ENCODE results near the gene SLTM.
A peak's percentile ranks its signal among the peaks of the same experiment; 100 is the strongest.
"Not testable (repeated sequence)": the region's sequence is repeated elsewhere in the genome, so short reads cannot be mapped to it uniquely, and the experiment has no call there.

SLTM gene

DNA sequence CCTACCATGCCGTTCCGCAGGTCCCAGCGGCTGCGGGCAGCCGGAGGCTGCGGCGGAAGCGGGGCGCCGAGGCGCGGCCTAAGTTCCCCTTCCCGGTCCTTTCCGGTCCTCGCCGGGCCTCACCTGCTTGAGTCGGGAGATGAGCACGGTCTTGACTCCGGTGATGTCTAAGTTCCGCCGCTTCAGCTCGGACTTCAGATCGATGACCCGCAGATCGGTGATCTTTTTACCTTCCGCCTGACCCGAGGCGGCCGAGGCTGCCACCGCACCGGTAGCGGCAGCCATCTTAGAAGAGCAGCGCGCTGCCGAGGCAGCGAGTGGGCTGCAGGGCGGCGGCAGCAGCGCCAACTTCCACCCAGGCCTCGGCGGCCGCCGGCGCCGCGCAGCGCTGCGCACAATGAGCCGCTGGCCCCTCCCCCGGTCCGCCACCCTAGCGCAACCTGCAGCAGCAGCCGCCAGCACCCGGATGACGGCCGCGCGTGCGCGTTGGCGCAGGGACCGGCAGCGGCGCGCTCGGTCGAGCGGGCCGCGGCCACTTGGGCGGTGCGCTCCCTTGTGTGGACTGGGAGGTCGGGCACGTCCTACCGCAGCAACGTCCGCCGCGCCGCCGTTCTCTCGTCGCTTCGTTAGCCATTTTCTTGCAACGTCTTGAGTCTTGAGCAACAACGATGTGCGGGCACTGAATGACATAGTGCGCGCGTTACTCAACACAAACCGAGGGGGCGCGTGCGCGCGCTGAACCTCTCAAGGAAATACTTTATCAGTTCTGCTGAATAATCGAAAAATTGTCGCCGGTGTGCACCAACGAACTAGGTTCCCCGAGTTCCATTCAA lies at the start of gene SLTM:
Gene SLTM, minus strand, starts transcription at position 399 of the 833 bp plus-strand sequence. Its CDS starts 114 bp downstream, at position 285.
- no peak for DNase-seq (ENCODE audit: low read depth, low spot score)

DNA sequence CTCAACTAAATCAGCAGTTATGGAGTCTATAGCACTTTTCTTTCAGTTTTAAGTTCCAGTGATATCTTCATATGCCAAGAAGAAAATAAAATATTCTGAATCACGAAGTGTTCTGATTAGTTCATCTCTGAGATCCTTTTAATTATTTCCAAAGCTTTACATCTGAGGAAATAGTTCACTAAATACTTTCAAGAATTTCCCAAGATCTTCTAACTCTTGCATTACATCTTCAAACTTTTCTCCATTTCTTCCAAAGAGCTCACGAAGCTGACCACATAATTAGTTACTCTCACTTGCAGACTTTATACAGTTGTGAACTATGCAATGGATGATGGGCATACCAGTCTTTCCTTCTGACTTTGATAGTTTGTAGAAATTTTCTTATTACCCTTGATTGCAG lies 49.8 kb upstream of the SLTM start:
- DNase-seq (ENCODE audit: low read depth, low spot score): no peak

DNA sequence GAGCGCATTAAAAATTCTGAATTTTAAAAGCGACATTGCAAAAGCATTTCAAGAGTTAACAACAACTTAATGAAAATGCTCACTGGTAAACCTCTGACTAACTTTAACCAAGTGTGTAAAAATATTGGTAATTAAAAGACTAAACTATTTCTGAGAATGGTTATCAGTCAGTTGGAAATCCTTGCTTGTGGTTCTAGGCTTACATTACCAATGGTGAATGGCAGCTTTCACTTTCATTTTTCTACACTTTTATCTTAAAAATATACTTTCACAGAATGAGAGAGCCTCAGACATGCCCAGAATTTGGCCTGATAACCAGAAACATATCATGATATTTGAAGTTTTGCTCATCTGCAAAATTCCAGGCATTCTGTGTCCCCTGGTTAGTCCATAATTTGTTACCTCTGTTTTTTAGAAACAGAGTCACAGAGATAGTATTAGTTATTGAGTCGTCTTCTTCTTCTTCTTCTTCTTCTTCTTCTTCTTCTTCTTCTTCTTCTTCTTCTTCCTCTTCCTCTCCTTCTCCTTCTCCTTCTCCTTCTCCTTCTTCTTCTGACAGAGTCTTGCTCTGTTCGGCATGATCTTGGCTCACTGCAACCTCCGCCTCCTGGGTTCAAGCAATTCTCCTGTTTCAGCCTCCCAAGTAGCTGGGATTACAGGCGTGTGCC lies 48.5 kb upstream of the SLTM start:
- no peak for DNase-seq (ENCODE audit: low read depth, low spot score)

DNA sequence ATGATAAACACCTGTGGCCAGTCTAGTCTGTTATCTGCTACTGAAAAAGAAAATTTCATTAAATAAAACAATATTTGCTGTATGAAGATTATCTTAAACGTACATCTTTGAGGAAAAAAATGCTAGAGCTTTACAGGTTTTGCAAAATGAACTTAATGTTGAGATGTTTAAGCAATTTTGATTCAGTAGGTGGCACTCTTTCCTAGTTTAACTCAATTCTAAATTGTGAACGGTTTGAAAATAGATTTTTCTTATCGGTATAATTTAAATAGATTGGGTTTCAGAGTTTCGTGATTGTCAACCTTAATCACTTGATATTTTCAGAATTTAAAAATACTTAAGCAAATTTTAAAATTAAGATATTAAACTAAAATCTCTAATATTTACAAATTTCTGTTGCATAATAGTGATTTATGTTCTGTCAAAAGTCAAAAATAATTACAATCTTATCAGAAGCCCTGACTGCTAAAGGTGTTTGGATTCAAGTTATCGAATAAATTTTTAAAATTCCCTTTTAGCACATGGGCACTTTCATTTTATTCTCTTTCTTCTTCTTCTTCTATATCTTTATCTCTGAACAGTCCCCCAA lies 47.0 kb upstream of the SLTM start:
- no peak for DNase-seq (ENCODE audit: low read depth, low spot score)

DNA sequence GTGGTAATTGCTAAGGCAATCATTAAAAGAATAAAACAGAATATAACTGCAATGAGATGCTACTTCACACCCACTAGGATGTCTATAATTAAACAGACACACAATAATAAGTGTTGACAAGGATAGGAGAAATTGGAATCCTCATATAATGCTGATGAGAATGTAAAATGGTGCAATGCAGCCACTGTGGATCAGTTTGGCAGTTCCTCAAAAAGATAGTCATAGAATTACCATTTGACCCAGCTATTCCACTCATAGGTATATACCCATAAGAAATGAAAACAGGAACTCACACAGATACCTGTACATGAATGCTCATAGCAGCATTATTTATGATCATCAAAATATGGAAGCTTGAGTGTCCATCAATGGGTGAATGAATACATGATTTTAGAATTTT lies 44.4 kb upstream of the SLTM start:
- DNase-seq (ENCODE audit: low read depth, low spot score): no peak

DNA sequence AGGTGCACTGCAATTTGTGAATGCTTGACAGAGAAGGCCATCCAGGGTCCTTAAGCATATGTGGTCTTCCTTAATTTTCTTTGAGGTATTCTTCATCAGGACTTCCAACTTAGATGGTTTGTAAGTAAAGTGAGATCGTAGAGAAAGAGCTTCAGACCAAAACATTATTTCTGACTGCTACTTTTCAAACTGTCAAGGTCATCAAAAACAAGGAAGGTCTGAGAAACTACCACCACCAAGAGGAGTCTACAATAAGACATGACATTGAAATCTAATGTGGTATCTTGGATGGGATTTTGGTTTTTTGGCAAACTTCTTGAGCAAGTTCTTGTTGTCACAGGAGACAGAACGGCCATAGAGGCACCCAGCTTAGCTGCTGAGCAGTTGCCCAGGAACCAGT lies 34.0 kb upstream of the SLTM start:
- no peak for DNase-seq (ENCODE audit: low read depth, low spot score)

DNA sequence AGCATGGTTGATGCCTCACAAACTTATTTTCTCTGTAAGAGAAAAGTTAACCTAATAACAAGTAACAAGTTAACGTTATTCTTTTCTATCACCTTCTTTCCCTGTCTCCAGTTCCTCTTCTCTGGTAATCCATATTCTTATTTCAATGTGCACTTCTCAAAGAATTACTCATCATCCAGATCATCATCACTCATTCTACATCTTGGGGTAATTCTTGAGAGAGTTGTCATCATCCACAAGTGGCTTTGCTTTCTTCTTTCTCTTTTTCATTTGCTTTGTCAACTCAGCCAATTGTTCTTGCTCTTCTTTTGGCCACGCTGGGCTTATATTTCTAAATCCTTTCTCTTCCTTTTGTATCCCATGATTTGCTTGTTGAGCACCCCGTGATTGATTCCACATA lies 33.2 kb upstream of the SLTM start:
- no peak for DNase-seq (ENCODE audit: low read depth, low spot score)

DNA sequence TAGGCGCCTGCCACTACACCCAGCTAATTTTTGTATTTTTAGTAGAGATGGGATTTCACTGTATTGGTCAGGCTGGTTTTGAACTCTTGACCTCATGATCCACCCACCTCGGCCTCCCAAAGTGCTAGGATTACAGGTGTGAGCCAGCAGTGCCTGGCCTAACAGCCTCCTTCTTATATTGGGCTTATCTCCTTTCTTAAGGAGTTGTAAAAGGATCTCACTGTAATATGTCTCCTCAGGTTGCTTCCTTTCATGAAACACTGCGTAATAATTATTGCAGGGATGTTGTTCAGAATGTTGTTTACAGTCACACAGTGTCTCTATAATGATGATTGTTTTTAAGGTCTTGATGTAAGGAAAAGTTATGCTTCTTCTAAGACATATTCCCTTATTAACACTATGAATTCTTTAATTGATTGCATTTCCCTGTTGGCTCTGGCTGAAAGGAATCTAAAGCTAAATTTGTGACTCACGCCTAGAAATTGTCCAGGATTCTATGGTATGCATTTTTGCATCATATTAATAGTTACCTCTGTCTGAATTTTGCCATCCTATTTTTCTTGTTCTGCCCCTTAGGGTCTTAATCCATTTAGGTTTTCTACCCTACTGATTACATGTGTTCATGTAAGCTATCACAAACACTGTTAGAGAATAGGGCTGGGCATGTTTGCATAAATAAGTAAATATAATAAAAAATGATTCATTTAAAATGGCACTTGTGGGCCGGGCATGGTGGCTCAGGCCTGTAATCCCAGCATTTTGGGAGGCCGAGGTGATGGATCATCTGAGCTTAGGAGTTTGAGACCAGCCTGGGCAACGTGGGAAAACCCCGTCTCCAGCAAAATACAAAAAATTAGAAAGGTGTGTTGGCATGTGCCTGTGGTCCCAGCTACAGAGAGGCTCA lies 29.4 kb upstream of the SLTM start:
- no peak for DNase-seq (ENCODE audit: low read depth, low spot score)

DNA sequence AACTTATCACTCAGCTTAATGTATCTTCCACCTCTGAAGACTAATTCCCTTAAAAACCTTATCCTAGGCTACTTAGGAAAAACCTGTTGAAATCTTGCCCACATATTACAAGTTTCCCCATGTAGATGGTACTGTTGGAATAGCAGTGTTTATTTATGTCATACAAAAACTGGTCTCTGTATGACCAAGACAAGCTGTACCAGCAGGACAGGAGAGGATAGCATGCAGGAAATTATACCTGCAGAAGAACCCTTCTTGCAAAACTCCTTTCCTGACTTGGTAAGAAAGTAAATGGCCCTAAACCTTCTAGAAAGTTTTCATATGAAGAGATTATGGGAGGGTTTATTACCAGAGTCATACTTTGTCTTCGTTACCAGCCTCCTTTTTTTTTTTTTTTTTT lies 28.7 kb upstream of the SLTM start:
- no peak for DNase-seq (ENCODE audit: low read depth, low spot score)

DNA sequence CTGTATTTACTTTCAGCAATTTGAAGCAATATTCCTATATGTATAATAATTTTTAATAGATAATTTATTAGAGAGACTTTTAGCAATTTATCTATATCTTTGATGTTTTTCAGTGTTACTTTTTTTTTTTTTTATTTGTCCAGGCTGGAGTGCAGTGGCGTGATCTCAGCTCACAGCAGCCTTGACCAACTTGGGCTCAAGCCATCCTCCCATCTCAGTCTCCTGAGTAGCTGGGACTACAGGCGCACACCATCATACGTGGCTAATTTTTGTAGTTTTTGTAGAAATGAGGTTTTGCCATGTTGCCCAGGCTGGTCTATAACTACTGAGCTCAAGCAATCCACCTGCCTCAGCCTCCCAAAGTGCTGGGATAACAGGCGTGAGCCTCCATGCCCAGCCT lies 25.3 kb upstream of the SLTM start:
- no peak for DNase-seq (ENCODE audit: low read depth, low spot score)

DNA sequence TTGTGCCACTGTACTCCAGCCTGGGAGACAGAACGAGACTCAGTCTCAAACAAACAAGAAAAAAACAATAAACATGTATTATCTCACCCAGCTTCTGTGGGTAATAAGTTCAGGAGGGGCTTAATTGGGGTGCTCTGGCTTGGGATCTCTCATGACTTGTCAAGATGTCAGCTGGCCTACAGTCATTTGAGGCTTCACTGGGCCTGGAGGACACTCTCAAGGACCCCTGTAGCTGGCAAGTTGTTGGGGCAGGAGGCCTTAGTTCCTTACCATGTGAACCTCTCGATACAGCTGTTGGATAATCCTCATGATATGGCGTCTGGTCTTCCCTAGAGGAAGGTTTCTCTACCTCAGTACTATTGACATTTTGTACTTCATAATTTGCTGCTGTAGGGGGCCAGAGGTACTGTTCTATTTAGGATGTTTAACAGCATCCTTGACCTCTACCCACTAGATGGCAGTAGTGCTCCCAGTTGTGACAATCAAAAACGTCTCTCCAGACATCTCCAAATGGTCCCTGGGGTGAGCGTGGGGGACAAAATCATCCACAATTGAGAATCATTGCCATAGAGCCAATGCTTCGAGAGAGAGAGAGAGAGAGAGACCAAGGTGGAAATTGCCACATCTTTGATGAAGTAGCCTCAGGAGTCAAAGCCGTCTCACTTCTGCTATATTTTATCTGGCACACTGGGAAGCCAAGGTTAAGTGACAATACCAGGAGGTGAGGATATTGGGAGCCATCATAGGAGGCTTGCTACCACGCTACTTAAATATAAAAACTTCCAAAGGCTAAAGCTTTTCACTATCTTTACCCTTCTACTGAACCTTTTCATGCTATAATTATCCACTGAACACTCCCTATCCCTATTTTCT lies 23.9 kb upstream of the SLTM start:
- DNase-seq (ENCODE audit: low read depth, low spot score): peak; percentile 65

DNA sequence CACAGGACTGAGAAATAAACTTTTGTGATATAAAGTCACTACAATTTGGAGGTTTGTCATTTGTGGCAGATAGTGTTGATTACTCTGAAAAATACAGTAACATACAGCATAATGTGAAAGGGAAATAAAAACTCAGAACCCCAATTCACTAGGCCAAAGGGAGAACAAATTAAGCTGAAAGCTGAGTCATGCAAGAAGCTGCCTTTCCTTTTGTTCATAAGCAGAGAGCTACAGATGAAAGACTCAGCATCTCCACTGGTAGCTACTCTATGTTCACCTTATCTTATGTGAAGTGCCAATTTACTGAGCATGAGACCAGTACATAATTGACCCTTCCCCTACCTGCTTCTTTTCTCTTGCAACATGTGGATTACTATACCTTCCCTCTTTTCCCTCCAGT lies 19.3 kb upstream of the SLTM start:
- no peak for DNase-seq (ENCODE audit: low read depth, low spot score)

DNA sequence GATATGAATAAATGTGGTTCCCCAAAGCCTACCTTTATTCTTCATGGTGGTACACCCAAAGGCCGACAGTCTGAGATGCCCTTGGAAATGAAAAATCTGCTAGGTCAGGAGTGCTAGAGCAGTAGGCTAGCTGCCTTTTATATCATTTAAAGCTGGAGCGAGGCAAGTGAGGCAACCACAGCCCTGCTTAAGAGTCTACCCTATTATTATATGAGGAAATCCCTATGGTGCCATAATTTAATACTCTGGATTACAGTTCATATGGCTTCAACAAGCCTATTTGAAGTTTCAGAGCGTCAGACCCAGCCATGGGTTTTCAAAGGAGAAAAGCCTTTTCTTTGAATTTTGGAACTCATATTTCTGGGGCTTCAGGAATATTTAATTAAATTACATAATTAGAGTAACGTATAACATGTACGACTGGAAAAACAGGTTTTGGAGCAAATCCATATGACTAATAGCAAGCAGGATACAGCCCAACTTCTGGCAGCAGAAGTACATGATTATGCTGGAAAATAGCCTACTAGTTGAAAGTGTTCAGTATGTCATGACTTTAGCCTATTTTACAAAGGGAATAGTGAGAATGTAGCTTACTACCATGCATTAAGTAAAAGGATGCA lies 18.0 kb upstream of the SLTM start:
- DNase-seq (ENCODE audit: low read depth, low spot score): no peak

DNA sequence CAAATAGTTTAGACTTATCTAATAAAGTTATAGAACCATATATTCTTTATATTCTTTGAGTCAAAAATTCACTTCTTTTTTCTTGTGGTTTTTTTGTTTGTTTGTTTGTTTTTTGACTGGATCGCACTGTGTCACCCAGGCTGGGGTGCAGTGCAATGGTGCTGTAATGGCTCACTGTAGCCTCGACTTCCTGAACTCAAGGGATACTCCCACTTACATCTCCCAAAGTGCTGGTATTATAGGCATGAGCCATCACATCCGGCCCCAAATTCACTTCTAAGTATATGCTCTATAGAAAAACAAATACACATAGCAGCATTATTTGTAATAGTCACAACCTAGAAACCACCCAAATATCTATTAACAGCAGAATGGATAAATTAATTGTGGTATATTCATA lies 13.7 kb upstream of the SLTM start:
- DNase-seq (ENCODE audit: low read depth, low spot score): no peak

DNA sequence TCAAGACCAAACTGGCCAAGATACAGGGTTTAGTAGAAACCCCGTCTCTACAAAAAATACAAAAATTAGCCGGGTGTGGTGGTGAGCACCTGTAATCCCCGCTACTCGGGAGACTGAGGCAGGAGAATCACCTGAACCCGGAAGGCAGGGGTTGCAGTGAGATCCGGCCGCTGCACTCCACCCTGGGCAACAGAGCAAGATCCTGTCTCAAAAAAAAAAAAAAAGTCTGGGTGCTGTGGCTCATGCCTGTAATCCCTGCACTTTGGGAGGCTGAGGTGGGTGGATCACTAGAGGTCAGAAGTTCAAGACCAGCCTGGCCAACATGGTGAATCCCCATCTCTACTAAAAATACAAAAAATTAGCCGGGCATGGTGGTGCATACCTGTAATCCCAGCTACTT lies 1.5 kb upstream of the SLTM start:
- not testable (repeated sequence) for DNase-seq (ENCODE audit: low read depth, low spot score)

DNA sequence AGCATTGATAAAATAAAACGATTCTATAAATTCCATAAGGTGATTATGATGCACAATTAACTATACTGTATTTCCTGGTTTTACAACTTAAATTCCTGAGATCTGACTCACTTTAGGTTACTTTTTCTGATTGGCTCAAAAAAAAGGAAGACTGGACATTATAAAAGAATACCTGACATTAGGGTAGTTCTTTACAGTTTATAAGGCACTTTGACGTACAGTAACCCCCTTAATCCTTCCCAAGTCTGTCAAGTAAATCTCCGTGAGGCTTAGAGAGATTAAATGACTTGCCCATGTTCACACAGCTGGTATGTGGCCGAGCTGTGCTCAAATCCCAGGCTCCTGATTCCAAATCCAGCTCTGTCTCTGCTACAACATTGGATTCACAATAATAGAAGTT lies 1.0 kb upstream of the SLTM start:
- DNase-seq (ENCODE audit: low read depth, low spot score): no peak

DNA sequence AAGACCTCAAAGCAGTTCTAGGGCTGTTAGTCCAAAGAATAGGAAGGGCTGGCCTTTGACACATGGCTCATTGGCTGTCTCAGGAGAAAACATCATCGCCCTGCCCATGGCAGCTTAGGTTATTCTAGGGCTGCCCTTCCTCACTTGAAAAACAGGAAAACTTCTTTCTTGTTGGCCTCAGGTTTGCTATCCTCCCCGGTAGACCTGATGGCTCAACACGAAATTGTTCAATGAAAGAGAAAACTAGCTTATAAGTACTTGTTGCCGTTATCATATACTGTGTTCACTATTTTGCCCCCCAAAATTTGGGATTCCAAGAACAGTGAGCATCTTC lies 602 bp upstream of the SLTM start:
- no peak for DNase-seq (ENCODE audit: low read depth, low spot score)

DNA sequence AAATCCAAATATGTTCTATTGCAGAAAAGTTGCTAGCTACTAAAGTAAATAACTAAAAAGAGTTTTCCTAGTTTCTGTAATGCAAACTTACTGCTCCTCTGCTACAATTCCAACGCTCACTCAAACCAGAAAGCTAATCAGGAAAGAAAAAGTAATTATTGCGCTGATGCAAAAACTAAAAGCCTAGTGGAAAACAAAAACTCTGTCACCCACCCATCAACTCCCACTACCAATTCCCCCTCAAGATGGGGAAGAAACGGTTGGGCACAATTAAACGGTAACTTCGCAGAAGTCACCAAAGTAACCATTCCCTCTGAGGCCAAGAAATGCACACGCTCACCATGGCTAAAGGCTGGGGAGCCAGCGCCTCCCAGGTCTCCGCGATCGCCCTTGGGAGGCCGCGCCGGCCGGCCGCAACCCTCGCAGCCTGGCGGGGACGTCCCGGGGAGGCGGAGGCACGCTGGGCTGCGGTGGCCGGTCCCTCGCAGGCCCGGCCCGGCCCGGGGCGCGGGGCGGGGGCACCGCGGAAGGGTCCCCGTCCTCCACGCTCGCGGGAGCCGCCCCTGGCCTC lies 684 bp downstream of the SLTM start:
- DNase-seq (ENCODE audit: low read depth, low spot score): no peak

DNA sequence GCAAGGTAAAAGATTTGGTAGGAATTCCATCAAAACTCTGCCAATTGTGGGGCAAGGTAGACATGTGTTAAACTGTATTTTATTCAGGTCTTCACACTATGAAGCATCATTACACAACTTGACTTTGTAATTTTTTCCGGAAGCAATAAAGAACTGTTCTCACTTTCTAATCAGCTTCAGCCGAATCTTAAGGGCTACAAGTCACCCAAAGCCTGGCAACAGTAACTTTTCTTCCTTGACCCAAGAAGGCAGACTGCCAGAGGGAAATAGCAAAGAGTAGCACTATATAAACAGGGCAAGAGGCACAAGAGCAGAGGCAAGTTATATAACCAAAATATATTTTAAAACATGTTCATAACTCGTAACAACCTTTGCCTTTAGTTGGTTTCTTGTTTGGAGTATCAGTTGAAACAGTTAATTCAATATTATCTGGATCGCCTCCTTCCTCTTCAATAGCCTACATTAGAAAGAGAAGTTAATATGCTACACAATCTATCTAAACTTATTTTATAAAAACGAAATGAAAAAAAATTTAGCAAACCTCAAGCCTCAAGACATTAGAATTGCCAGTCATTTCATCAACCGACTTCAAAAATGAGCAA lies 1.4 kb downstream of the SLTM start:
- no peak for DNase-seq (ENCODE audit: low read depth, low spot score)

DNA sequence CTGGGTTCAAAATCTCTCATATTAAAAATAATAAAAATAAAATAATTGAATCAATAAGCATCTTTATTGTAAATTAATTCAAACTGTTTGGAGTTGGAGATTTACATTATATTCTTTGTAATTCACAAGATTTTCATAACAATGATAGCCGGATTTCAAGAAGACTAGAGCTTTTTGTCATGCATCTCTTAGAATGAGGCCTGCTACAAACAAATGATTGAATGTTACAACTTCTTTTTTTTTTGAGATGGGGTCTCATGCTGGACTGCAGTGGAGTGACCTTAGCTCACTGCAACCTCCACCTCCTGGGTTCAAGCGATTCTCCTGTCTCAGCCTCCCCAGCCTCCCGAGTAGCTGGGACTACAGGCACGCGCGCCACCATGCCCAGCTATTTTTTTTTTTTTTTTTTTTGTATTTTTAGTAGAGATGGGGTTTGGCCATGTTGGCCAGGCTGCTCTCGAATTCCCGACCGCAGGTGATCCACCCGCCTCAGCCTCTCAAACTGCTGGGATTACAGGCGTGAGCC lies 3.5 kb downstream of the SLTM start:
- no peak for DNase-seq (ENCODE audit: low read depth, low spot score)
